SK-N-MC (cell line): ENCODE measurements around the gene MET.

Experiments used
- EZH2 ChIP-seq: fragments of 200-600 bp; sonication (generic); IDR thresholded peaks from one replicate; pipeline ENCODE4 v1.6.1; 2017; ENCODE audit warnings: antibody characterized with exemption
- POLR2AphosphoS5 ChIP-seq: IDR thresholded peaks from 2 replicates; pipeline ENCODE4 v1.6.1; 2012; ENCODE audit warnings: mild to moderate bottlenecking, low read depth, low read length, borderline replicate concordance

DNA sequence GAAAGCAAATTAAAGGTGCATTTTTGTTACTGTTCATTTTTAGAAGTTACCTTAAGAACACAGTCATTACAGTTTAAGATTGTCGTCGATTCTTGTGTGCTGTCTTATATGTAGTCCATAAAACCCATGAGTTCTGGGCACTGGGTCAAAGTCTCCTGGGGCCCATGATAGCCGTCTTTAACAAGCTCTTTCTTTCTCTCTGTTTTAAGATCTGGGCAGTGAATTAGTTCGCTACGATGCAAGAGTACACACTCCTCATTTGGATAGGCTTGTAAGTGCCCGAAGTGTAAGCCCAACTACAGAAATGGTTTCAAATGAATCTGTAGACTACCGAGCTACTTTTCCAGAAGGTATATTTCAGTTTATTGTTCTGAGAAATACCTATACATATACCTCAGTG, 99.6 kb downstream of the MET start:
- TF ChIP-seq EZH2 (no peak), POLR2AphosphoS5 (no peak)
